Activated T-helper 17 cell treated with anti-CD3 and anti-CD28 coated beads, Interleukin-2, amount 50 U/mL, for 72 hours (primary cell): ENCODE data around the gene ATXN7L1. TPM values are rescaled to one million over a fixed set of nuclear protein-coding genes. Genes with fewer than 3 reads are reported as not detected.

Experiments used
- ATAC-seq: fragments of 150-1000 bp; cut with Tn5 transposase; replicated peaks from 2 replicates; pipeline ENCODE4 v1.10.0; 2021; ENCODE audit warnings: mild to moderate bottlenecking, moderate library complexity
- H3K27ac Mint-ChIP-seq: one replicate; pipeline ENCODE4 v1.8.0; 2022; ENCODE audit warnings: mixed read lengths
- H3K27me3 Mint-ChIP-seq: one replicate; pipeline ENCODE4 v1.8.0; 2022; ENCODE audit warnings: mixed read lengths
- H3K36me3 Mint-ChIP-seq: one replicate; pipeline ENCODE4 v1.8.0; 2022; ENCODE audit warnings: low read depth, mild to moderate bottlenecking, mixed read lengths
- H3K4me1 Mint-ChIP-seq: one replicate; pipeline ENCODE4 v1.8.0; 2022; ENCODE audit warnings: mixed read lengths
- H3K4me3 Mint-ChIP-seq: one replicate; pipeline ENCODE4 v1.8.0; 2022; ENCODE audit warnings: mild to moderate bottlenecking, mixed read lengths
- H3K9me3 Mint-ChIP-seq: one replicate; pipeline ENCODE4 v1.8.0; 2022; ENCODE audit warnings: mixed read lengths
- total RNA-seq, 2 donors: library from RNA; stranded (reverse); gene quantifications; one replicate each; pipeline ENCODE4 v1.2.3, GENCODE V29; 2022

Gene ATXN7L1
- total RNA-seq, 2 donors from 2014 or later: 12.1 to 24.0 TPM

DNA sequence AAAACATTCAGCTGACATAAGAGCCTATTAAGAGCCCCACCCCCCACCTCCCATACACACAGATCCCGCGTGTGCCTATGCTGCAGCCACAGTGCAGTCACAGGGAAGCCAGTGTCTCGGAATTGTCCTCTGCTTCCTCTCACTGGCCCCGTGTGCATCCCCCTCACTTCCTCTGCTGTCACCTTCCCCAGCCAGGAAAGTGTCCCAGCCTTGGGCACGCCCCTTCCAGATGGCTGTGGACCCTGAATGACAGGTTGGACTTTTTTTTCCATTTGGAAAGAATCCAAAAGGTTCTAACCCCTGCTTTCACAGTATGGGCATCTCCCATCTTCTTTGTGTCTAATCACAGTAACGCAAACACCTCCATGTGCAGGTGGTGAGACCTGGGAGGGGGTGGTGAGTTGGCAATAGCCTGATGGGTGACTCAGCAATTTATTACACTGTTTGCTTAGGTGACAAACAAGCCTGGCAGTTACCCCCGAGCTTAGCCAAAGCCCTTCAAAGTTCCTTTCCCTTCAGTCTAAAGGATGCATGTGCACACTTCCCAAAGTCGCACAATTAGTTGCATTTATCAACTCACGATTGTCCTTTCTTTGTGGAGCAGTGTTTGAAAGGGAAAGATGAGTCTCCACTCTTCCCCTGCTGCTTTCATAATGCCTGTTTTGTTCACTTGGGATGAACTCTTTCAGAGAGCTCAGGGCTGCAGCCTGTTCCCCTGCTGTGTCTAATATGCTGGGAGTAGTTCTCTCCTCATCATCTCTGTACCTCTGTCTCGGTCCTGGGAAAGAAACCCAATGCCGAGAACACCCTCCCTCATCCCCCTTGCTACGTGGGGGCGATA lies 227.6 kb downstream of the ATXN7L1 start:
- Mint-ChIP-seq H3K27me3 (no peaks in the 10 kb centered on the region), H3K4me1 (peaks cover 12% of the 10 kb centered on the region), H3K9me3 (no peaks in the 10 kb centered on the region), H3K36me3 (peaks cover 46% of the 10 kb centered on the region), H3K27ac (peak overlapping the region; percentile 86), H3K4me3 (no peak overlapping the region)
- no peak for ATAC-seq

DNA sequence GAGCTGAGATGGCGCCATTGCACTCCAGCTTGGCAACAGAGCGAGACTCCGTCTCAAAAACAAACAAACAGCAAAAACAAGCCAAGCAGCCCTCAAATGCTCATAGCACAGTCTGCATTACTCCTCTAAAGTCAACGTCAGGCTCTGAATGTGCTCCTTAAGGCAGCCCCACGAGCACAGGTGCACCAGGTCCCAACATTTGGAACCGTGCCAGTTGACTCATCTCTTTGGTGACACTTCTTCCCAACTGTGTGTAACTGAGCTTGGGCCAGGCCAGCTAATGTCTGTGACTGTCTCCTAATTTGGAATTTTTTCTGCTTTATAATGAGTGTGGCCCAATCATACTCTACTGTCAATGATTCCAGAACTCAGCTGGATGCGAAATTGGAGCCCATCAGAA lies 228.8 kb downstream of the ATXN7L1 start:
- Mint-ChIP-seq H3K4me1 (peaks cover 12% of the 10 kb centered on the region), H3K36me3 (peaks cover 45% of the 10 kb centered on the region), H3K9me3 (no peaks in the 10 kb centered on the region), H3K27me3 (no peaks in the 10 kb centered on the region), H3K27ac (no peak overlapping the region), H3K4me3 (no peak overlapping the region)
- ATAC-seq: no peak

- Mint-ChIP-seq H3K4me1 (peaks cover 7% of the 10 kb centered on the region), H3K27ac (peak overlapping the region; percentile 41), H3K27me3 (no peaks in the 10 kb centered on the region), H3K4me3 (no peak overlapping the region), H3K36me3 (peaks cover 57% of the 10 kb centered on the region), H3K9me3 (no peaks in the 10 kb centered on the region)
- no peak for ATAC-seq
Measured at GRCh38 chr7:105644937-105645336, 231.5 kb downstream of the ATXN7L1 start.

DNA sequence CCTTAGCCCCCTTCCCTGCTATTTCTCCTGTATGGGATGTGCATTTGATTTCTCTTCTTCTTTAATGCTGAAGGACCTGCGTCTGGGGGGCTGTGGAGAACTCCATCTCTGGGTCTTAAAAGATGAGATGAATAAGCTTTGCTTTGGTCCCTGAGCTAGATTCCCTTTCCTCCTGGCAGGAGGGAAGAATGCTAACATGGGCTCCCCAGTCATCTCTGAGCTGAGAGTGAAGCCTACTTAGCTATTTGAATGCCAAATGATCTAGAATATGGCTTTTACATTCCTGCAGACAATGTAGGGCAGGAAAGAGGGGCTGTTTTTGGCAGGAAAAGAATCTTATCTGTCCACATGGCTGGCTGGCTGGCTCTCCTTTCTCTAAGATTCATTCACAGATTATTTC lies 232.5 kb downstream of the ATXN7L1 start:
- H3K36me3 Mint-ChIP-seq: peaks cover 58% of the 10 kb centered on the region
- H3K27ac Mint-ChIP-seq: no peak overlapping the region
- no peak overlapping the region for H3K4me3 Mint-ChIP-seq
- H3K9me3 Mint-ChIP-seq: no peaks in the 10 kb centered on the region
- no peaks in the 10 kb centered on the region for H3K4me1 Mint-ChIP-seq
- ATAC-seq: no peak
- H3K27me3 Mint-ChIP-seq: no peaks in the 10 kb centered on the region

- Mint-ChIP-seq H3K4me1 (no peaks in the 10 kb centered on the region), H3K36me3 (peaks cover 58% of the 10 kb centered on the region), H3K4me3 (no peak overlapping the region), H3K27ac (no peak overlapping the region), H3K9me3 (no peaks in the 10 kb centered on the region), H3K27me3 (no peaks in the 10 kb centered on the region)
- no peak for ATAC-seq
Measured at GRCh38 chr7:105643384-105643783, 233.0 kb downstream of the ATXN7L1 start.

- H3K4me3 Mint-ChIP-seq: no peak overlapping the region
Measured at GRCh38 chr7:105642264-105642663, 234.1 kb downstream of the ATXN7L1 start.

DNA sequence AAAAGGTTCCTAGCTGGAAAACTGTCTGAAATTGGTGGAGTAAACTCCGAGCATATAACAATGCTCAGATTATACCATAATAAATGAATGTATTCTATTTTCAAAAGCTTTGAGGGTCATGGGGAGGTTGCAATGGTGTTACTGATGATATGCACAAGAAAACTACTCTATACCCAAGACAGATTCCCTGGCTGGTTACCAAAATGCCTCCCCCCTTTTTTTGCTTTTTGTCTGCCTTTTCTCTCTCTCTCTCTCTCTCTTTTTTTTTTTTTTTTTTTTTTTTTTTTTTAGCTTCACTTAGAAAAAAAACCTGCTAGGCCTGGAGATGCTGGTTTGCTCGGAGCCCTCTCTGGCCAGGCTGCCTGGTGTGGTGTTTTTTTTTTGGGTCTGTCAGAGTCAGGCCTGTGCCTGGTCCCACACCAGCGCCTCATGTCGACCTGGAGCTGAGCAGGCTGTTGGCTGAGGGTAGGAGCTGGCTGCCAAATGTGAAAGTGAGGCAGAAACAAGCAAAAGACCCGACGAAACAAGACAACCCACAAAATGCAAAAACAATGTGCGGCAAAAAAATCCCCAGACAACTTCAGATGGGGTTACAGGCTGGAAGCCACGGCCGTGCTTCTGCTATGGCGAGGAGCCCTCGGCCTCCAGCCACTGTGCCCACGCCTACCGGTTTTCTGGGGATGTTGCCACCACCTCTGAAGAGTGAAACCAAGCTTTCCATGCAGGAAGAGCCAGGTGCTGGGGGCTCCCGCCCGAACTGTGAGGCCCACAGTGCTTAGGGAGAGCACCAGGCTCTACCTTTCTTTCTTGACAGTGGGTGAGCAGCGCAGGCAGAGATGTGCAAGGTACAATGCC lies 235.2 kb downstream of the ATXN7L1 start:
- Mint-ChIP-seq H3K27me3 (no peaks in the 10 kb centered on the region), H3K36me3 (peaks cover 75% of the 10 kb centered on the region), H3K9me3 (no peaks in the 10 kb centered on the region), H3K4me3 (no peak overlapping the region), H3K4me1 (no peaks in the 10 kb centered on the region), H3K27ac (no peak overlapping the region)
- no peak for ATAC-seq

More at GRCh38 chr7:105642264-105642663, 234.1 kb downstream of the ATXN7L1 start:
- no peak for ATAC-seq
- Mint-ChIP-seq H3K27ac (no peak overlapping the region), H3K27me3 (no peaks in the 10 kb centered on the region), H3K36me3 (peaks cover 69% of the 10 kb centered on the region), H3K4me1 (no peaks in the 10 kb centered on the region), H3K9me3 (no peaks in the 10 kb centered on the region)

DNA sequence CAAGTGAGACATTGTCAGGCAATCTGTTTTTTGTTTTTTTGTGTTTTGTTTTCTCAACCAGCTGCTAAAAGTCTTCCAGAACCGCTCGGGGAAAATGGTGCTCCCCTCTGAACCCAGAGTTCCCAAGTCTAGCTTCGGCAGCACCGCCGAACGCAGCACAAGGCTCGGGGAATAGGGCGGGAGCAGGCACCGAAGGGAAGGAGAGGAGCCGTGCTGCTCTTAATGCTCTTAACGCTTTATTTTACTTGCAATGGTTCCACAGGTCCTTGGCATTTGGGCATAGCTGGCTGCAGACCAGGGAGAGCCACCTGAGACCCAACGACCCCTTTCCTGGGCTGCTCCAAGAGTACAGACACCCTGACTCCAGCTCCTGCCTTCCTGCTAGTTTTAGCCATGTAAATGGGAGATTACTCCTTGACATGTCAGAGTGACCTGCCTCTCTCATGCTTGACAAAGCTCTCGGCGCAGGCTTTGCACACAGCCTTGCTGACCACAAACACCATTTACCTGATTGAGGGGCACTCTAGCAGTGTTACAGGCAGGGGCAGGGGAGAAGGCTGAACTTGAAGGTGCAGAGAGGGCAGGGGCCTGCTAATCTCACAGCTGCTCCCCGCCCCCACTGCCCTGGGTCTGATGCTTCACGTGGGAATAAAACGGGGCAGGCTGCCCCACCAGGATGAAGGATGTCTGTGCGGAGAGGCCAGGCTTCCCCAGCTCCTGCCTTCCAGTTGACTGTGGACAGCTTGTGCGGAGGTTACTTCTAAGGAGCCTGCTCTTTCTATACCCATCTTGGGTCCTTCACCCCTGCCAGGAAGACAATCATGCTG lies 236.5 kb downstream of the ATXN7L1 start:
- no peaks in the 10 kb centered on the region for H3K4me1 Mint-ChIP-seq
- H3K36me3 Mint-ChIP-seq: peaks cover 85% of the 10 kb centered on the region
- H3K9me3 Mint-ChIP-seq: no peaks in the 10 kb centered on the region
- H3K4me3 Mint-ChIP-seq: no peak overlapping the region
- no peak overlapping the region for H3K27ac Mint-ChIP-seq
- no peaks in the 10 kb centered on the region for H3K27me3 Mint-ChIP-seq
- no peak for ATAC-seq

DNA sequence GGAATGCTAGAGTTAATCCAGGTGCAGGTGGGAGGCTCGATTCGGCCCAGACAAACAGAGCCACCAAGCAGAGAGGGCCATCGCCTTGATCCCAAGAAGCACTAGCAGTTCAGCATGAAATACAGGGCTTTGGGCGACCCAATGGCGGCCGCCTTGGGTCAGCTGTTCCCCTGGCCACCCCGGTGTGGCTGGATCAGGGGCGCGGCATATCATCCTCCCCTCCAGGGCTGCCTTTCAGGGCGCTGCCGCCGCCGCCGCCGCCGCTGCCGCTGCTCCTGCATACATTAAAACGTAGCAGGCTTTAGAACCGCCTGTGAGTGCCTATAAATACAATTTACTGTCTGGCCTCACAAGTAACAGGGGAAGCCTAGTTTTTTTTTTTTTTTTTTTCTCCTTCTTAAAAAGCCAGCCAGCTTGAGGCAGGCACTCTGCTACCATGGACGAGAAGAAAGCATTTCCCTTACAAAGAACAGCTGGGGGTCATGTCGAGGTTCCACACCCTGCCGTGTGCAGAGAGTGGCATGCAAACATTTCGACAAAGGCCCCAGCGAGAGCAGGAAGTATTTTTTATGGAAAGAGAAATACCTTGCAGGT lies 237.4 kb downstream of the ATXN7L1 start:
- Mint-ChIP-seq H3K36me3 (peaks cover 90% of the 10 kb centered on the region), H3K27ac (no peak overlapping the region), H3K9me3 (no peaks in the 10 kb centered on the region), H3K4me3 (no peak overlapping the region), H3K4me1 (no peaks in the 10 kb centered on the region), H3K27me3 (no peaks in the 10 kb centered on the region)
- no peak for ATAC-seq

- H3K4me3 Mint-ChIP-seq: no peak overlapping the region
- H3K27me3 Mint-ChIP-seq: no peaks in the 10 kb centered on the region
- no peak for ATAC-seq
- H3K9me3 Mint-ChIP-seq: no peaks in the 10 kb centered on the region
- H3K4me1 Mint-ChIP-seq: no peaks in the 10 kb centered on the region
- peaks cover 97% of the 10 kb centered on the region for H3K36me3 Mint-ChIP-seq
- no peak overlapping the region for H3K27ac Mint-ChIP-seq
Measured at GRCh38 chr7:105638334-105638733, 238.1 kb downstream of the ATXN7L1 start.

GRCh38 chr7:105637755-105638154 lies 238.6 kb downstream of the ATXN7L1 start:
- Mint-ChIP-seq H3K27me3 (no peaks in the 10 kb centered on the region), H3K4me1 (no peaks in the 10 kb centered on the region), H3K27ac (no peak overlapping the region), H3K4me3 (no peak overlapping the region), H3K9me3 (no peaks in the 10 kb centered on the region), H3K36me3 (peaks cover 99% of the 10 kb centered on the region)
- no peak for ATAC-seq

- H3K4me1 Mint-ChIP-seq: no peaks in the 10 kb centered on the region
- no peak overlapping the region for H3K4me3 Mint-ChIP-seq
Measured at GRCh38 chr7:105636982-105637381, 239.4 kb downstream of the ATXN7L1 start.

DNA sequence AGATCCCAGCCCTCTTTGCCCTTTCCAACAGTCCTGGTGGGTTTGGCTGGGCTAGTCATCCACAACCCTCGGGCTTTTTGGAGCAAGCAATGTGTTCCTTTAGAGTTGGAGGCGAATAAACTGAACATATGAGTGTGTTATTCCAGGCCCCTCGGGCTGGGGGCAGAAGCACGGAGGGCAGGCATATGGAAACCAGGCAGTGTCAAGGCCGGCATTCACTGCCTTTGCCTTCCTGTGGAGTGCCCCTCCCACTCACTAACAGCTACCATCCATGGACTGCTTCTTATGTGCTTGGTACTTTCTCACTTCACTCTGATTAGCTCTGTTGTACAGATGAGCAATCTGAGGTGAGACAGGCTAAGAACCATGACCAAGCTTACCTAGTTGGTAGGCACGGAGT lies 241.2 kb downstream of the ATXN7L1 start:
- H3K36me3 Mint-ChIP-seq: peaks cover 97% of the 10 kb centered on the region
- H3K9me3 Mint-ChIP-seq: no peaks in the 10 kb centered on the region
- ATAC-seq: no peak
- no peak overlapping the region for H3K27ac Mint-ChIP-seq
- H3K4me3 Mint-ChIP-seq: no peak overlapping the region
- H3K27me3 Mint-ChIP-seq: no peaks in the 10 kb centered on the region
- H3K4me1 Mint-ChIP-seq: peaks cover 5% of the 10 kb centered on the region

More at GRCh38 chr7:105636982-105637381, 239.4 kb downstream of the ATXN7L1 start:
- H3K9me3 Mint-ChIP-seq: no peaks in the 10 kb centered on the region
- H3K27ac Mint-ChIP-seq: no peak overlapping the region
- no peaks in the 10 kb centered on the region for H3K27me3 Mint-ChIP-seq
- no peak for ATAC-seq
- peaks cover 99% of the 10 kb centered on the region for H3K36me3 Mint-ChIP-seq

GRCh38 chr7:105625986-105626385 lies 250.4 kb downstream of the ATXN7L1 start:
- peaks cover 5% of the 10 kb centered on the region for H3K9me3 Mint-ChIP-seq
- H3K27ac Mint-ChIP-seq: no peak overlapping the region
- H3K4me1 Mint-ChIP-seq: peaks cover 3% of the 10 kb centered on the region
- ATAC-seq: no peak
- no peaks in the 10 kb centered on the region for H3K27me3 Mint-ChIP-seq
- H3K4me3 Mint-ChIP-seq: no peak overlapping the region
- peaks cover 81% of the 10 kb centered on the region for H3K36me3 Mint-ChIP-seq
